Peyer's patch (tissue), 4 donors: Measurements from ENCODE around the gene NDUFA11. TPM values are rescaled to one million over a fixed set of nuclear protein-coding genes. Genes with fewer than 3 reads are reported as not detected.
A peak's percentile ranks its signal among the peaks of the same experiment; 100 is the strongest.
"Not testable (repeated sequence)": the region's sequence is repeated elsewhere in the genome, so short reads cannot be mapped to it uniquely, and the experiment has no call there.

Experiments used
- DNase-seq, 3 donors: peaks; one replicate each; pipeline ENCODE4 v3.0.0-alpha.2; 2017 to 2019
- H3K27ac ChIP-seq, 4 donors: fragments of 200-600 bp; sonication (generic); one replicate each; pipeline ENCODE4 v1.5.1; 2016 to 2019
- H3K27me3 ChIP-seq, 2 donors: fragments of 200-600 bp; sonication (generic); one replicate each; pipeline ENCODE4 v1.5.1; 2019
- H3K36me3 ChIP-seq, 3 donors: fragments of 200-600 bp; sonication (generic); one replicate each; pipeline ENCODE4 v1.5.1; 2016 to 2019
- H3K4me1 ChIP-seq, 4 donors: fragments of 200-600 bp; sonication (generic); one replicate each; pipeline ENCODE4 v1.5.1; 2016 to 2019
- H3K4me3 ChIP-seq, 4 donors: fragments of 200-600 bp; sonication (generic); 1 replicate in 3 of 4; 2 replicates in 1 of 4; pipeline ENCODE4 v1.5.1; 2016 to 2019; ENCODE audit warnings: mild to moderate bottlenecking in 1 of 4
- H3K9me3 ChIP-seq, 4 donors: fragments of 200-600 bp; sonication (generic); one replicate each; pipeline ENCODE4 v1.5.1; 2016 to 2019; ENCODE audit warnings: mild to moderate bottlenecking in 1 of 4
- POLR2A ChIP-seq, 2 donors: fragments of 450-650 bp; IDR thresholded peaks; one replicate each; pipeline ENCODE4 v1.5.1; 2017; ENCODE audit warnings: antibody characterized with exemption in 2 of 2, mild to moderate bottlenecking in 2 of 2, moderate library complexity in 2 of 2
- total RNA-seq, 4 donors: library from RNA; depleted of rRNA; stranded (reverse); fragments of >200 nt; gene quantifications; one replicate each; pipeline ENCODE4 v1.1.0, GENCODE V29; 2016
- TF ChIP-seq, protein P1 (sequence below), 6 experiments: fragments of 450-650 bp in 4 of 6; fragments of 200-600 bp in 2 of 6; sonication (generic) in 1 of 6; IDR thresholded peaks; one replicate each; pipeline ENCODE4 v1.5.1; 2017 to 2019; ENCODE audit warnings: antibody characterized with exemption in 6 of 6, mild to moderate bottlenecking in 3 of 6, moderate library complexity in 1 of 6

NDUFA11 gene
- total RNA-seq, 4 donors from 2014 or later, result 101 to 194 (median 169) TPM

GRCh38 chr19:5857203-5858081, 46.1 kb downstream of the NDUFA11 start:
- no peak for DNase-seq

GRCh38 chr19:5855151-5855550, 48.4 kb downstream of the NDUFA11 start:
- H3K9me3 ChIP-seq, H3K4me1 ChIP-seq, H3K36me3 ChIP-seq, H3K4me3 ChIP-seq, H3K27ac ChIP-seq, H3K27me3 ChIP-seq, DNase-seq: not testable (repeated sequence)

More at GRCh38 chr19:5857203-5858081, 46.1 kb downstream of the NDUFA11 start:
- no peak overlapping the region for H3K27ac ChIP-seq
- TF ChIP-seq POLR2A (IDR thresholded peaks at IDR 0.05), result no peak
- no peaks in the 10 kb centered on the region for H3K9me3 ChIP-seq
- no peak overlapping the region for H3K4me3 ChIP-seq
- no peaks in the 10 kb centered on the region for H3K27me3 ChIP-seq
- no peaks in the 10 kb centered on the region for H3K36me3 ChIP-seq
- no peaks in the 10 kb centered on the region for H3K4me1 ChIP-seq

DNA sequence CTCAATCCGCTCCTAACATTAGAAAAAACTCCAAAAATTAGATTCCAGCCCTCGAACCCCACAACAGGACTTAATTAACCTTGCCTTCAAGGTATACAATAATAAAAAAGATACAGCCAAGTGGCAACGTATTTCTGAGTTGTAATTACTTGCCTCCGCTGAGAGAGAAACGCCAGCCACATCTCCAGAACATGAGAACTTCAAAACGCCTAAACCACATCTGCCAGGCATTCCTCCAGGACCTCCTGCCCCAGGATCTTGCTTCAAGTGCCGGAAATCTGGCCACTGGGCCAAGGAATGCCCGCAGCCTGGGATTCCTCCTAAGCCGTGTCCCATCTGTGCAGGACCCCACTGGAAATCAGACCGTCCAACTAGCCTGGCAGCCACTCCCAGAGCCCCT, 49.5 kb downstream of the NDUFA11 start:
- H3K4me3 ChIP-seq, DNase-seq, H3K36me3 ChIP-seq, H3K4me1 ChIP-seq, H3K9me3 ChIP-seq, H3K27ac ChIP-seq, H3K27me3 ChIP-seq: not testable (repeated sequence)

DNA sequence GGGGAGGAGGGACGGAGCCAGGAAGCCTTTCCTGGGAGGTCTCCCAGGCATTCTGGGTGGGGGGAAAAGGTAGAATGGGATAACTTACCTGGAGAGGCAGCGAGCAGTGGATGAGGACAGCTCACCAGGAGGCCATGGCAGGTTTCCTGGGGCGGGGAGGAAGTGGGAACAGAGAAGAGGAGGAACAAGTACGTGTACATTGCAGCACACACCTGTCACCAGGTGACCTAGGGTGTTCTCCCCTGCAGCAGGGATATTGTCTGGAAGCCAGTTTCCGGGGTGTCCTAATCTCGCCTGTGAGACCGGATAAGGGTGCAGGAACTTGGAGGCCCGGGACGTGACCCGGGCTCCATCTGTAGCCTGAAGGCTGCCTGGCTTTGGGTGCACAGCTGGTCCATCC, 52.3 kb downstream of the NDUFA11 start, which contains the start of gene FUT3:
Gene FUT3 (minus strand): TSS at position 148 of the 400 bp plus-strand sequence.
- H3K4me3 ChIP-seq, result peak within 1 kb of the TSS in 3 of 4 donors; percentile 21 to 66 (median 47)
- peak within 1 kb of the TSS in 3 of 4 donors; percentile 84 to 98 (median 87) for H3K27ac ChIP-seq
- no peaks in the 10 kb centered on the region for H3K36me3 ChIP-seq
- no peaks in the 10 kb centered on the region for H3K27me3 ChIP-seq
- H3K9me3 ChIP-seq, result no peaks in the 10 kb centered on the region
- no peaks in the 10 kb centered on the region for H3K4me1 ChIP-seq
- TF ChIP-seq, protein P1, sequence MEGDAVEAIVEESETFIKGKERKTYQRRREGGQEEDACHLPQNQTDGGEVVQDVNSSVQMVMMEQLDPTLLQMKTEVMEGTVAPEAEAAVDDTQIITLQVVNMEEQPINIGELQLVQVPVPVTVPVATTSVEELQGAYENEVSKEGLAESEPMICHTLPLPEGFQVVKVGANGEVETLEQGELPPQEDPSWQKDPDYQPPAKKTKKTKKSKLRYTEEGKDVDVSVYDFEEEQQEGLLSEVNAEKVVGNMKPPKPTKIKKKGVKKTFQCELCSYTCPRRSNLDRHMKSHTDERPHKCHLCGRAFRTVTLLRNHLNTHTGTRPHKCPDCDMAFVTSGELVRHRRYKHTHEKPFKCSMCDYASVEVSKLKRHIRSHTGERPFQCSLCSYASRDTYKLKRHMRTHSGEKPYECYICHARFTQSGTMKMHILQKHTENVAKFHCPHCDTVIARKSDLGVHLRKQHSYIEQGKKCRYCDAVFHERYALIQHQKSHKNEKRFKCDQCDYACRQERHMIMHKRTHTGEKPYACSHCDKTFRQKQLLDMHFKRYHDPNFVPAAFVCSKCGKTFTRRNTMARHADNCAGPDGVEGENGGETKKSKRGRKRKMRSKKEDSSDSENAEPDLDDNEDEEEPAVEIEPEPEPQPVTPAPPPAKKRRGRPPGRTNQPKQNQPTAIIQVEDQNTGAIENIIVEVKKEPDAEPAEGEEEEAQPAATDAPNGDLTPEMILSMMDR (IDR thresholded peaks at IDR 0.05), result peak in 1 of 6 experiments; percentile 15
- peak; percentile 90 to 94 for TF ChIP-seq POLR2A (IDR thresholded peaks at IDR 0.05)
- peak in 2 of 3 donors; percentile 82 to 83 for DNase-seq

DNA sequence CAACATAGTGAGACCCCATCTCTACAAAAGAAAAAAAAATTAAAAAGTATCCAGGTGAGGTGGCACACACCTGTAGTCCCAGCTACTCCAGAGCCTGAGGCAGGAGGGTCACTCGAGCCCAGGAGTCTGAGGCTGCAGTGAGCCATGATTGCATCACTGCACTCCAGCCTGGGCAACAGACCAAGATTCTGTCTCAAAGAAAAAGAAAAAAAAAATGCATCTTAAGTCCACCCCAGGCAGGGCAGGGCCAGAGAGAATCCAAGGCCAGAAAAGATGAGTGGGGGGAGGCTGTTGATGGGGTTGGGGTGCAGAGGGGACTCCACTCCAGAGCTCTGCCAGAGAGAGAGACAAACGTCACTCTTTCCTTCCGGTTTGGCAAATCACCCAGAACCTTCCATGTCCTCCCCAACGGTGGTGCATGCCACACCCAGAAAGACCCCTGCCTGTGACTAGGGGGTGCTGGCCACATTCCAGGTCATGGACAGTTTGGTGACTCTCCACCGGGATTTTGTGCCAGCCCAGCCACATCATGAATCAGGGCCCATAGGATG, 52.8 kb downstream of the NDUFA11 start:
- Histone ChIP-seq H3K9me3 (no peaks in the 10 kb centered on the region), H3K27ac (peak overlapping the region in 3 of 4 donors; percentile 84 to 98 (median 87)), H3K36me3 (no peaks in the 10 kb centered on the region), H3K4me1 (peaks cover 0 to 2% (median 0%) of the 10 kb centered on the region in 4 donors), H3K27me3 (no peaks in the 10 kb centered on the region), H3K4me3 (peak overlapping the region in 3 of 4 donors; percentile 21 to 66 (median 47))
- DNase-seq, result peak in 2 of 3 donors; percentile 63 to 69
- peak in 1 of 2 donors; percentile 8 for TF ChIP-seq POLR2A (IDR thresholded peaks at IDR 0.05)
- TF ChIP-seq, protein P1 (IDR thresholded peaks at IDR 0.05), result no peak

DNA sequence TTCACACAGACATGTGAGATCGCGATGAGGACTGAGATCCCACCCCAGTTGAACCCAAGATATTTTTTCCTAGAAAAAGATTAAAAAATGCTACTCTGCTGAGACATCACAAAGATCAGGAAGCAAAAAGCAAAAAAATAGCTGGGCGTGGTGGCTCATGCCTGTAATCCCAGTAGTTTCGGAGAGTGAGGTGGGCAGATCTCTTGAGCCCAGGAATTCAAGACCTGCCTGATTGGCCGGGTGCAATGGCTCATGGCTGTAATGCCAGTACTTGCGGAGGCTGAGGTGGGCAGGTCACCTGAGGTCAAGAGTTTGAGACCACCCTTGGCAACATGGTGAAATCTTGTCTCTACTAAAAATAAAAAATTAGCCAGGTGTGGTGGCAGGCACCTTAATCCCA, 53.4 kb downstream of the NDUFA11 start:
- peak in 1 of 2 donors; percentile 5 for TF ChIP-seq POLR2A (IDR thresholded peaks at IDR 0.05)
- TF ChIP-seq, protein P1 (IDR thresholded peaks at IDR 0.05), result no peak
- Histone ChIP-seq H3K27me3 (no peaks in the 10 kb centered on the region), H3K27ac (peak overlapping the region in 3 of 4 donors; percentile 84 to 93 (median 87)), H3K9me3 (no peaks in the 10 kb centered on the region), H3K36me3 (no peaks in the 10 kb centered on the region), H3K4me1 (peaks cover 0 to 5% (median 0%) of the 10 kb centered on the region in 4 donors), H3K4me3 (peak overlapping the region in 3 of 4 donors; percentile 21 to 66 (median 47))
- DNase-seq, result no peak

GRCh38 chr19:5848621-5849020, 55.0 kb downstream of the NDUFA11 start:
- Histone ChIP-seq H3K27ac (peak overlapping the region in 3 of 4 donors; percentile 84 to 93 (median 87)), H3K4me1 (peaks cover 0 to 11% (median 0%) of the 10 kb centered on the region in 4 donors), H3K4me3 (peak overlapping the region in 3 of 4 donors; percentile 3 to 66 (median 47))
- not testable (repeated sequence) for H3K9me3 ChIP-seq, H3K36me3 ChIP-seq, H3K27me3 ChIP-seq, DNase-seq
- peak; percentile 61 to 71 for TF ChIP-seq POLR2A (IDR thresholded peaks at IDR 0.05)

GRCh38 chr19:5847846-5848245, 55.7 kb downstream of the NDUFA11 start:
- not testable (repeated sequence) for H3K9me3 ChIP-seq, H3K36me3 ChIP-seq, DNase-seq, H3K27me3 ChIP-seq
- H3K4me1 ChIP-seq, result peaks cover 0 to 11% (median 0%) of the 10 kb centered on the region in 4 donors
- peak overlapping the region in 2 of 4 donors; percentile 47 to 66 for H3K4me3 ChIP-seq
- peak overlapping the region in 3 of 4 donors; percentile 84 to 93 (median 87) for H3K27ac ChIP-seq
